Activated naive CD4-positive, alpha-beta T cell treated with anti-CD3 and anti-CD28 coated beads, Interleukin-2, amount 50 U/mL, for 72 hours (primary cell): ENCODE measurements around the gene LGI4. TPM values are rescaled to one million over a fixed set of nuclear protein-coding genes. Genes with fewer than 3 reads are reported as not detected.
"Not testable (repeated sequence)": the region's sequence is repeated elsewhere in the genome, so short reads cannot be mapped to it uniquely, and the experiment has no call there.

Experiments
- ATAC-seq, 2 donors: fragments of 150-1000 bp; cut with Tn5 transposase; 2 replicates each; pipeline ENCODE4 v1.10.0; 2021; ENCODE audit warnings: mild to moderate bottlenecking in 2 of 2, moderate library complexity in 2 of 2
- DNase-seq, 2 donors: peaks; one replicate each; pipeline ENCODE4 v3.0.0; 2021 to 2022; ENCODE audit warnings: low spot score in 2 of 2
- H3K27ac Mint-ChIP-seq, 2 donors: one replicate each; pipeline ENCODE4 v1.8.0; 2022; ENCODE audit warnings: mild to moderate bottlenecking in 2 of 2, mixed read lengths in 2 of 2
- H3K36me3 Mint-ChIP-seq, 2 donors: one replicate each; pipeline ENCODE4 v1.8.0; 2022; ENCODE audit warnings: mixed read lengths in 2 of 2
- H3K9me3 Mint-ChIP-seq, 2 donors: one replicate each; pipeline ENCODE4 v1.8.0; 2022; ENCODE audit warnings: mixed read lengths in 2 of 2
- total RNA-seq, 2 donors: library from RNA; stranded (reverse); gene quantifications; one replicate each; pipeline ENCODE4 v1.2.3, GENCODE V29; 2022

The LGI4 gene
- total RNA-seq, 2 donors from 2014 or later, result 1.5 to 2.7 TPM

GRCh38 chr19:35165200-35166058 lies 30.6 kb upstream of the LGI4 start:
- Mint-ChIP-seq H3K9me3 (peaks cover 17 to 40% of the 10 kb centered on the region in 2 donors), H3K27ac (peak overlapping the region; percentile 86 to 94), H3K36me3 (peaks cover 69 to 95% of the 10 kb centered on the region in 2 donors)
- DNase-seq (no peak), ATAC-seq (no peak)

DNA sequence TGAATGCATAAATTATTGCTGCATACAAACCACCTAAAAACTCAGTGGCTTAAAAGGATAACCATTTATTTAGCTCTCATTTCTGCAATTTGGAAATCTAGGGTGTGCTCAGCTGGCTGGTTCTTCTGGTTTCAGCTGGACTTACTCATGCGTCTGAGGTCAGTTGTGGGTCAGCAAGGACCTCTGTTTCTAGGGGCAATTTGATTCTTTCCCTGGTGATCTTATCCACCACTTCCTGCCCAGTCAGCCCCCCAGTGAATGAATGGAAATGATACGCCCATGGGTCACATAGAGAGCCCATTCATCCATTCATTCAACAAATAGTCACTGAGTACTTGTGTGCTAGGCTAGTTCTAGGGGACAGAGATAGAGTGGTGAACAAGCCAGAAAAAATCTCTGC lies 29.6 kb upstream of the LGI4 start:
- DNase-seq (no peak), ATAC-seq (peak in 1 of 2 donors; percentile 75)
- Mint-ChIP-seq H3K27ac (peak overlapping the region in 1 of 2 donors; percentile 86), H3K36me3 (peaks cover 76 to 94% of the 10 kb centered on the region in 2 donors), H3K9me3 (peaks cover 17 to 40% of the 10 kb centered on the region in 2 donors)

- Mint-ChIP-seq H3K36me3 (peaks cover 94 to 98% of the 10 kb centered on the region in 2 donors), H3K9me3 (peaks cover 17 to 40% of the 10 kb centered on the region in 2 donors)
These were observed 27.8 kb upstream of the LGI4 start for GRCh38 chr19:35162471-35163326.

GRCh38 chr19:35161434-35161743 lies 26.5 kb upstream of the LGI4 start:
- H3K9me3 Mint-ChIP-seq, result peaks cover 17 to 38% of the 10 kb centered on the region in 2 donors
- peaks cover 94 to 97% of the 10 kb centered on the region in 2 donors for H3K36me3 Mint-ChIP-seq
- DNase-seq (no peak), ATAC-seq (no peak)
- peak overlapping the region in 1 of 2 donors; percentile 46 for H3K27ac Mint-ChIP-seq

More at GRCh38 chr19:35162471-35163326, 27.8 kb upstream of the LGI4 start:
- DNase-seq, result no peak
- peak overlapping the region in 1 of 2 donors; percentile 86 for H3K27ac Mint-ChIP-seq
- ATAC-seq, result no peak

DNA sequence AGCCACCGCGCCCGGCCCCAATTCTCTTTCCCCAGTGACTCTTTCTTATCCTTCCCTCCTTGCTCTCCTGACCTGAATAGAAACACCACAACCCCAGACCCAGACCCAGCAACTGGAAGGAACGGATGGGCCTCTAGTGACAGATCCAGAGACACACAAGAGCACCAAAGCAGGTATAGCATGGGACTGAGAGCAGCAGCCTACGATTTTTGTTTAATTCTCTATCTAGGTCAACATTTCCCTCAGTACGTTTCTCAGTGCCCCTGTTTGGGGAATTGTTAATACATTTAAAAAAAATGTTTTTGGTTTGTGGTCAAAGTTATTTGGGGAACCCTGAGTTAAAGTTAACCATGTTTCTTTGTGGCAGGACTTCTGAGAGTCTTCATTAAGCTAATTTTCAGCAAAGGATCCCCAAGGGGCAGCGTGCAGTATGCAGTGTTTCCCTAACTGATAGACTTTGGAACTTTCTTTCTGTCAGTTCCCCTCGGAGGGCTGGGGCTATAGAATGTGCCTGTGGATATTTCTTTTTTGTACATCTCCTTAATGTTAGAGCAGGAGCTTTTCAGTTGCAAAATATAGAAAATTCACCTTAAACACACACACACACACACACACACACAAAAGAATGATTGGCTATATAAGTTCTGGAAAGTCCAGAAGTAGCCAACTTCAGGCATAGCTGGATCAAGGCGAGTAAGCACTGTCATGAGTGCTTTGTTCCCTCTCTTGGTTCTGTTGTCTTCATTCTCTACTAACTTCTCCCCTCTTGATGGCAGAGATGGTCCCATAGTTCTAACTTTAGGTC lies 26.0 kb upstream of the LGI4 start:
- H3K27ac Mint-ChIP-seq, result peak overlapping the region; percentile 40 to 46
- peaks cover 17 to 32% of the 10 kb centered on the region in 2 donors for H3K9me3 Mint-ChIP-seq
- ATAC-seq (no peak), DNase-seq (no peak)
- peaks cover 94 to 97% of the 10 kb centered on the region in 2 donors for H3K36me3 Mint-ChIP-seq

DNA sequence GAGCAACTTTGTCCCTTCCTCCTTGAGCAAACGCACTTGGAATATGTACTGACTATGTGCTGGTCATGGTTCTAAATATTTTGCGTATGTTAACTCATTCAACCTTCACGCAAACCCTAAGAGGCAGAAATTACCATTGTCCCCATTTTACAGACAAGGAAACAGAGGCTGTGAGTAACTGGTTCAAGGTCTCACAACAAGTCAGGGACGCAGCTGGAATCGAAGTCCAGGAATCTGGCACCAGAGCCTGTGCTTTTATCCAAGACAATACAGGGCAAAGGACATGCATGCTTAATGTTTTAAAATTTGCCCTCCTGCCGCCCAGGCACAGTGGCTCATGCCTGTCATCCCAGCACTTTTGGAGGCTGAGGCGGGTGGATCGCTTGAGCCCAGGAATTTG lies 24.7 kb upstream of the LGI4 start:
- no peak for DNase-seq
- Mint-ChIP-seq H3K36me3 (peaks cover 94 to 97% of the 10 kb centered on the region in 2 donors), H3K9me3 (peaks cover 17 to 27% of the 10 kb centered on the region in 2 donors), H3K27ac (peak overlapping the region in 1 of 2 donors; percentile 13)
- ATAC-seq, result no peak

DNA sequence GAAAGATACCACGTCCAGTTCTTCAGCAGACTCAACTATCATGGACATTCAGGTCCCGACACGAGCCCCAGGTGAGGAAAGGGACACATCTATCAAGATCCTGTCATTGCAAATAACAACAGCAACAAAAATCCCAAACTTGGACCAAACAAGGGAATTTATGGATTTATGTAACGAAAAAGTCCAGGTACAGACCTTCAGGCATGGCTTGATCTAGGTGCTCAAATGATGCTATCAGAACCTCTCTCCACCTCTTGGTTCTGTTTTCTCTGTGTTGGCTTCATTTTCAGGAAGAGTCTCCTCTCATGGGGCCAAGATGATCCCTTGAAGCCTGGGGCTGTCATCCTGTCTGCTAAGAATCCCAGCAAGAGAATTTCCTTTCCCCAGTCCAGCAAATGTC lies 22.6 kb upstream of the LGI4 start:
- ATAC-seq (no peak), DNase-seq (no peak)
- peaks cover 8 to 11% of the 10 kb centered on the region in 2 donors for H3K9me3 Mint-ChIP-seq
- peak overlapping the region in 1 of 2 donors; percentile 52 for H3K27ac Mint-ChIP-seq
- H3K36me3 Mint-ChIP-seq, result peaks cover 73 to 76% of the 10 kb centered on the region in 2 donors

- Mint-ChIP-seq H3K36me3 (peaks cover 66 to 69% of the 10 kb centered on the region in 2 donors), H3K27ac (peak overlapping the region; percentile 98 to 99), H3K9me3 (peaks cover 4 to 6% of the 10 kb centered on the region in 2 donors)
- no peak for DNase-seq
- ATAC-seq, result no peak
These were observed 21.8 kb upstream of the LGI4 start for GRCh38 chr19:35156673-35157014.

- Mint-ChIP-seq H3K36me3 (peaks cover 60 to 63% of the 10 kb centered on the region in 2 donors), H3K9me3 (peaks cover 0 to under 1% of the 10 kb centered on the region in 2 donors), H3K27ac (peak overlapping the region; percentile 98 to 99)
- DNase-seq (no peak), ATAC-seq (no peak)
These were observed 21.3 kb upstream of the LGI4 start for GRCh38 chr19:35155981-35156672.

GRCh38 chr19:35155441-35155840 lies 20.6 kb upstream of the LGI4 start:
- ATAC-seq (peak; percentile 29 to 60), DNase-seq (peak in 1 of 2 donors; percentile 38)
- H3K36me3 Mint-ChIP-seq, result peaks cover 54 to 57% of the 10 kb centered on the region in 2 donors
- H3K27ac Mint-ChIP-seq, result peak overlapping the region; percentile 98 to 99
- H3K9me3 Mint-ChIP-seq, result no peaks in the 10 kb centered on the region

GRCh38 chr19:35154525-35155406 lies 19.9 kb upstream of the LGI4 start, which contains the start of gene FXYD5:
Gene FXYD5, plus strand, starts transcription at chr19:35154735. Its CDS starts 816 bp downstream, at chr19:35155551.
- H3K9me3 Mint-ChIP-seq, result no peaks in the 10 kb centered on the region
- H3K27ac Mint-ChIP-seq, result peak within 1 kb of the TSS; percentile 98 to 99
- ATAC-seq, result peak; percentile 84 to 89
- peak; percentile 70 to 86 for DNase-seq
- peaks cover 49 to 52% of the 10 kb centered on the region in 2 donors for H3K36me3 Mint-ChIP-seq

DNA sequence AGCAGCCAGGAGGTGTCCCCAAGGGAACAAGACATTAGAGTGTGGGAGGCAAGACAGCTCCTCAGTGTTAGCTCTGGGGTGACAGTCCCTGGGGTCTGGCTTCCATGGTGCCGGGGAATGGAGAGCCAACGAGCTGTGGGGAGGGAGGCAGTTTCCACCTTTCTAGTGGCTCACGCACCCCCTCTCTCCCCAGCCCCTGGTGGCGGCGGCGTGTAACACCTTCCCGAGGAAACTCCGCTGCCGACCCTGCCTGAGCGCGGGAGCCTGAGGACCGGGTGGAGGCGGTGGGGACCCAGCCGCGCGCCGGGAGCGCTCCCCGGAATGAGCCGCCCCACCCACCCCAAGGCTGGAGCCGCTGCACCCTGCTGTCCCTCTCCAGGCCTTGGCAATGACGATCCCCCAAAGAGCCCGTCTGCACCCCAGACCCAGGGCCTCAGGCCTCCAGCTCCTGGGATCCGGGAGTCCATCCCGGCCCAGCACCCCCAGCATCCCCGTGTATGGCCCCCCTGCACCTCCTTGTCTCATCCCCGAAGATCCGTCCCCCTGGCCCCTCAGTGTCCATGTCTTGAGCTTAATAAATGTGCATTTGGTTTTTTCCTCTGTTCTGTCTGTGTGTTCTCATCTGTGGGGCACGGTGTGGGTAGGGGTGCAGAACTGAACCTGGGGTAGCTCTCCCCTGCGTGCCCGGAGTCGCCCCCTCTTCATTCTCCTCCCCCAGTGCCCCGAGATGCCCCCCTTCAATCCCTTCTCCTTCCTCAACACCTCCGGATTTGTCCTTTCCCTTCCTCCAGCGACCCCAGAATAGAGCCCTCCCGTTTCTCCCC lies 19.1 kb upstream of the LGI4 start:
- ATAC-seq (peak; percentile 44 to 72), DNase-seq (peak in 1 of 2 donors; percentile 82)
- Mint-ChIP-seq H3K27ac (peak overlapping the region; percentile 98 to 99), H3K9me3 (no peaks in the 10 kb centered on the region), H3K36me3 (peaks cover 41 to 44% of the 10 kb centered on the region in 2 donors)

GRCh38 chr19:35153129-35153522 lies 18.3 kb upstream of the LGI4 start:
- not testable (repeated sequence) for H3K9me3 Mint-ChIP-seq
- peaks cover 33 to 36% of the 10 kb centered on the region in 2 donors for H3K36me3 Mint-ChIP-seq
- H3K27ac Mint-ChIP-seq, result peak overlapping the region; percentile 78 to 99

More at GRCh38 chr19:35153129-35153522, 18.3 kb upstream of the LGI4 start:
- not testable (repeated sequence) for ATAC-seq, DNase-seq
